ENCODE data around the gene DUS1L. TPM values are rescaled to one million over a fixed set of nuclear protein-coding genes. Genes with fewer than 3 reads are reported as not detected.

The DUS1L gene
- total RNA-seq, 4 donors from 2014 or later = 65.8 to 113 (median 89.8) TPM

GRCh38 chr17:82028966-82029365 is 36.6 kb downstream of the DUS1L start:
- H3K4me3 ChIP-seq (ENCODE audit: low read depth, poor library complexity, severe bottlenecking) = no peak overlapping the region
- WGBS, 2 donors = 96 to 99% methylated on average over 8 to 9 of the region's 9 CpGs
- intact Hi-C loops (cut with DNase I; ENCODE audit: low total_unique reads) = loop anchor here (2.0 kb wide), 1 partner anchor 126 kb away; no protein-coding TSS in a partner anchor
- TF ChIP-seq POLR2A (IDR thresholded peaks at IDR 0.05) (no peak), CTCF (IDR thresholded peaks at IDR 0.05) (no peak)
- no peak for DNase-seq (ENCODE audit: low spot score in 2 of 2)

GRCh38 chr17:82028246-82028645 is 37.4 kb downstream of the DUS1L start:
- TF ChIP-seq CTCF (IDR thresholded peaks at IDR 0.05) (no peak), POLR2A (IDR thresholded peaks at IDR 0.05) (no peak)
- no peak for DNase-seq (ENCODE audit: low spot score in 2 of 2)
- intact Hi-C loops (cut with DNase I; ENCODE audit: low total_unique reads) = loop anchor here (2.0 kb wide), 1 partner anchor 127 kb away; no protein-coding TSS in a partner anchor
- H3K4me3 ChIP-seq (ENCODE audit: low read depth, poor library complexity, severe bottlenecking) = no peak overlapping the region
- 93 to 96% methylated on average over 13 of the region's 13 CpGs for WGBS, 2 donors

- TF ChIP-seq POLR2A (IDR thresholded peaks at IDR 0.05) (no peak), CTCF (IDR thresholded peaks at IDR 0.05) (no peak)
- no peak for DNase-seq (ENCODE audit: low spot score in 2 of 2)
- no peak overlapping the region for H3K4me3 ChIP-seq (ENCODE audit: low read depth, poor library complexity, severe bottlenecking)
- WGBS, 2 donors = 93 to 94% methylated on average over 24 to 25 of the region's 25 CpGs
- intact Hi-C loops (cut with DNase I; ENCODE audit: low total_unique reads) = no loop called here
These were observed 40.0 kb downstream of the DUS1L start for GRCh38 chr17:82025401-82026107.

GRCh38 chr17:82024859-82025258 is 40.7 kb downstream of the DUS1L start:
- WGBS, 2 donors = 89 to 95% methylated on average over 8 to 17 of the region's 17 CpGs
- no peak for DNase-seq (ENCODE audit: low spot score in 2 of 2)
- TF ChIP-seq POLR2A (IDR thresholded peaks at IDR 0.05) (no peak), CTCF (IDR thresholded peaks at IDR 0.05) (no peak)
- intact Hi-C loops (cut with DNase I; ENCODE audit: low total_unique reads) = no loop called here
- H3K4me3 ChIP-seq (ENCODE audit: low read depth, poor library complexity, severe bottlenecking) = no peak overlapping the region

GRCh38 chr17:82023447-82024241 is 42.0 kb downstream of the DUS1L start:
- intact Hi-C loops (cut with DNase I; ENCODE audit: low total_unique reads) = no loop called here
- H3K4me3 ChIP-seq (ENCODE audit: low read depth, poor library complexity, severe bottlenecking) = peak overlapping the region; percentile 59
- DNase-seq (ENCODE audit: low spot score in 2 of 2) = no peak
- WGBS, 2 donors = 0 to 4% methylated on average over 2 to 51 of the region's 55 CpGs
- TF ChIP-seq POLR2A (IDR thresholded peaks at IDR 0.05) = no peak
- no peak for TF ChIP-seq CTCF (IDR thresholded peaks at IDR 0.05)
